ENCODE data around the gene CPSF4.
A peak's percentile ranks its signal among the peaks of the same experiment; 100 is the strongest.

Gene CPSF4

DNA sequence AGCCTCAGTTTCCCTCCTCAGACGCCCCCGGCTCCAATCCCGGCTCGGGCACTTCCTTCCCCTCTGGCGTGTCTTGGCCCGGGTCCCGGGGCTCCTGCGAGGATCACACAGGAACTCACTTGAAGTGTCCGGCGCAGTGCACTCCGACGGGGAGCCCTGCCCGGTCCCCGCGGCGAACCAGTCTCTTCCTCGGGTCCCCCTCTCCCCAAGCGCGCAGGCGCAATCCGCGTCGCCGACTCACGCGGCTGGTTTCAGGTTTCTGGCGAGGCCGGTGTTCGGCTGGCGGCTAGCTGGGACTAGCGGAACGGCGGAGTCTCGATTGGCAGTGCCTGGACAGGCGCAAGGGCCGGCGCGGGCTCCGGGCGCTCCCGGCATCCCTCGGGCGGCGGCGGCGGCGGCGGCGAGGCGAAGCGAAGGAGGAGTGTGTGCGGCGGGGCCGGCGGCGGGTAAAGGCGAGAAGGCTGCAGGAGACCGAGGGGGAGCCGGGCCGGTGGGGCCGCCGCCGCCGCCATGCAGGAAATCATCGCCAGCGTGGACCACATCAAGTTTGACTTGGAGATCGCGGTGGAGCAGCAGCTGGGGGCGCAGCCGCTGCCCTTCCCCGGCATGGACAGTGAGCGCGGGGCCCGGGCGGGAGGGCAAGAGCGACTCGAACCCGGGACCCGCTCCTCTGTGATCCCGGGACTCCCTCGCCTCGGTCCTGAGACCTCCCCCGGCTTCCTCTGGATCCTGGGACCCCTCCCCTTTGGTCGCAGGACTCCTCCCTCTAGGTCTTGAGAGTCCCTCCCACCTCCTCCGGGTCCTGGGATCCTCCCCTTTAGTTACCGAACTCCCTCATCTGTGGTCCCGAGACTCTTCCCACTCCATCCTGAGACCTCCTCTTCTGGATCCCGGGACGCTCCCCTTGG is at the start of gene CPSF4, which contains the start of gene PTCD1:
CPSF4 (plus strand) TSS at position 371 of the 908 bp plus-strand sequence; CDS start at position 511, 140 bp downstream.
PTCD1 (minus strand) TSS at position 226 of the 908 bp plus-strand sequence. CDS start 3,556 bp downstream, outside the sequence.
- DNase-seq (ENCODE audit: low spot score): peak; percentile 99

DNA sequence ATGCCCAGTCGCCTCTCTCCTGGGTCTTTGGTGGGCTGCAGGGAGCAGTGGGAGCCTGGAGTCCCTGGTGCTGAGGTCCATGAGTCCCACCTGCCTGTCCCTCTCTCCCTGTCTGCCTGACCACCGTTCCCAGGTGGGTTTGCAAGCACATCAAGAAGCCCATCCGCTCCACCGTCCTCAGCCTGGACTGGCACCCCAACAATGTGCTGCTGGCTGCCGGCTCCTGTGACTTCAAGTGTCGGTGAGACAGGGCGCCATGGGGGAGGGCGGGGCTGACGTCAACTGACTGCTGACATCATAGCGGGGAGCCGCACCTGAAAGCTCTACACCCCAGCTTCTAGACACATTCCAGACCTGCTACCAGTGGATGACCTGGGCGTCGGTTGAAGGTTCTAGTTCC is 49.0 kb upstream of the CPSF4 start:
- DNase-seq (ENCODE audit: low spot score): no peak

DNA sequence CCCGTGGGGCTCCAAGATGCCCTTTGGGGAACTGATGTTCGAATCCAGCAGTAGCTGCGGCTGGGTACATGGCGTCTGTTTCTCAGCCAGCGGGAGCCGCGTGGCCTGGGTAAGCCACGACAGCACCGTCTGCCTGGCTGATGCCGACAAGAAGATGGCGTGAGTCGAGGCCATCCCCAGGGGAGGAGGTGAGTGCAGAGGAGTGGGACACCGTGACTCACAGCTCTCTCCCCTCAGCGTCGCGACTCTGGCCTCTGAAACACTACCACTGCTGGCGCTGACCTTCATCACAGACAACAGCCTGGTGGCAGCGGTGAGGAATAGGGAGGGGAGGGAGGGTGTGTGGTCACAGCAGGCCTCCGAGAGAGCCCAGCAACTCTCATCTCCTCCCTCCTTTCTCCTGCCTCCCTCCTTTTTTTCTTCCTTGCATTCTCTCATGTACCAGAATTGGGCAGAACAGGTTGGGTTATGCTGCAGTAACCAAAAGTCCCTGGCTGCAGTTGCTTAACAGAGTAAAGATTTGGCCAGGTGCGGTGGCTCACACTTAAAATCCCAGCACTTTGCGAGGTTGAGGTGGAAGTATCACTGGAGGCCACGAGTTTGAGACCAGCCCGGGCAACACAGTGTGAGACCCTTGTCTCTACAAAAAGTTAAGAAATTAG is 47.7 kb upstream of the CPSF4 start:
- no peak for DNase-seq (ENCODE audit: low spot score)

DNA sequence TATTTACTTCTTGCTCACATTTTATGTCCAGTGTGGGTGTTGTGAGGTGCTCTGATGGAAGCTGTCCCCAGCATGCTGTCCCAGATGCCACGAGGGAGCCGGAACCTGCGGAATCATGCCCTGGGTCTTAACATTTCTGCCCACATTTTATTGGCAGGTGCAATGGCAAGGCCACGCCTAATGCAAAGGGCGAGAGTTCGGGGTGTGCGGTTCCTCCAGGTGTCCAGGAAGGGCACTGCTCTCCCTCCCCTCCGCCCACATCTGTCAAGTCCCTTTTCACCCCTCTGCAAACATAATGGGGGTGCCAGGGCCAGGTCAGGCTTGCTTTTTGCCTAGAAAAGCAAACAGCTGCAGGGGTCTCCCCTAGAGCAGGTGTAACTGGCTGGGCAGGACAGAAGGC is 46.7 kb upstream of the CPSF4 start:
- no peak for DNase-seq (ENCODE audit: low spot score)

DNA sequence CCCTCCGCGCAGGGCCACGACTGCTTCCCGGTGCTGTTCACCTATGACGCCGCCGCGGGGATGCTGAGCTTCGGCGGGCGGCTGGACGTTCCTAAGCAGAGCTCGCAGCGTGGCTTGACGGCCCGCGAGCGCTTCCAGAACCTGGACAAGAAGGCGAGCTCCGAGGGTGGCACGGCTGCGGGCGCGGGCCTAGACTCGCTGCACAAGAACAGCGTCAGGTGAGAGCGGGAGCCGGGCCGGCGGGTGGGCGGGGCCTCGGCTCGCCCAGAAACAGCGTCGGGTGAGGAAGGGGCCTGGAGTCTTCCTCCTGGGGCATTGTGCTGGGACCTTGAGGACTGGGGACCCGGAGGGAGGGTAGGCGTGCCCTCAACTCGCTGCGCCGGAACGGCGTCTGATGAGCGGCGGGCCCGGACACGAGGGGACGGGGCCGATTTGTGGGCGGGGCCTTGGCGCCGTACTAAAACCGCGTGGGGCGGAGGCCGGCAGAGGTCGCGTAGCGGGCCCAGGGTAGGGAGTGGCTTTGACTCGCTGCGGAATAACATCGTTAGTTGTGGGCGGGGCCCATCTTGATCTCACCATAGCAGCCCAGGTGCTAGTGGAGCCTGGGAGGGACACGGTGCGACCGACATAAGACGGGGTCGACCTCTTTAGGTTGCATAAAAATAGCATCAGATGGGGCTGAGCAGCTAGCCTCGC is 45.9 kb upstream of the CPSF4 start:
- DNase-seq (ENCODE audit: low spot score): peak; percentile 52

DNA sequence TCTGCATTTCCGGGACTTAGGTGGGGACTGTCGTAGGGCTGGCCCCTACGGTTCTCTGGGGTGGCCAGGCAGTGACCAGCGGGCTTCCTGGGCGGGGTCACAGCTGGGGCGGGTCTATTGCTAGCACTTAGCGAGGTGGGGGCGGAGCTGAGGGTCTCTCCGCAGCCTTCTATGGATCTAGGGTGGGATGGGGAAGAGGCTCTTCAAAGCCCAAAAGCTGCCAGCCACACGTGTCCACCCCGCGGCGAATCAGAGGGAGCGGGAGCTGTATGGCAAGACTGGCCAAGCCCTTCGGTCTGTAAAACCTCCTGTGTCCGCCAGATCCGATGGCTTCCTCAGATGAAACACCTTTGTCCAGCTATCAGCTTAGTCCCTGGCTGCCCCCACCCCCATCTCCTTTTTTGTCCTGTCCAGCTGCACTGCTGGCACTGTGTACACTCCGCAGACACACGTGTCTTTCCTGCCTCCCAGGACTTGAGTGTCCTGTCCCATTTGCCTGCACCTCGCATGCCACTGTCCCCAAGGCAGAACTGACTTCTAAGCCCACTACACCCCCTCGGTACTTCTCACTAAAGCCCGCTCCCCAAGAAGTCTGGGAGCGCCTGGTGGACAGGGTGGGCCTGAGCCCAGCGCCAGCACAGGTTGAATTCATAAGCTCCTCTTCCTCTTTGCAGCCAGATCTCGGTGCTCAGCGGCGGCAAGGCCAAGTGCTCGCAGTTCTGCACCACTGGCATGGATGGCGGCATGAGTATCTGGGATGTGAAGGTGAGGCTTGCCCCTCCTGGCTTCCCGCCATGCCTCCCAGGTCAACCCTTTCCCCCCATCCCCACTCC is 45.2 kb upstream of the CPSF4 start:
- no peak for DNase-seq (ENCODE audit: low spot score)

DNA sequence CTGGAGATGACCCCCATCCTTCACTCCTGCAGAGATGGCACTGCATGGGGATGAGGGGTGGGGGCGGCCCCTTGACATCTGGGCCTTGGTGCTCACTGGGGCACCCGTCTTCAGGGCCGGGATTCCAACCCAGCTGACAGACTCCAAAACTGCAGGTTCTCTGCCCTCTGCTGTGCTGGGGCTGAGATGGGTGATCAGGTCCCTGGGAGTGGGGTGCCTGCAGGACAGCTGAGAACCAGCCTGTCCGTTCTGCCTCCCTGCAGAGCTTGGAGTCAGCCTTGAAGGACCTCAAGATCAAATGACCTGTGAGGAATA is 44.6 kb upstream of the CPSF4 start:
- no peak for DNase-seq (ENCODE audit: low spot score)

DNA sequence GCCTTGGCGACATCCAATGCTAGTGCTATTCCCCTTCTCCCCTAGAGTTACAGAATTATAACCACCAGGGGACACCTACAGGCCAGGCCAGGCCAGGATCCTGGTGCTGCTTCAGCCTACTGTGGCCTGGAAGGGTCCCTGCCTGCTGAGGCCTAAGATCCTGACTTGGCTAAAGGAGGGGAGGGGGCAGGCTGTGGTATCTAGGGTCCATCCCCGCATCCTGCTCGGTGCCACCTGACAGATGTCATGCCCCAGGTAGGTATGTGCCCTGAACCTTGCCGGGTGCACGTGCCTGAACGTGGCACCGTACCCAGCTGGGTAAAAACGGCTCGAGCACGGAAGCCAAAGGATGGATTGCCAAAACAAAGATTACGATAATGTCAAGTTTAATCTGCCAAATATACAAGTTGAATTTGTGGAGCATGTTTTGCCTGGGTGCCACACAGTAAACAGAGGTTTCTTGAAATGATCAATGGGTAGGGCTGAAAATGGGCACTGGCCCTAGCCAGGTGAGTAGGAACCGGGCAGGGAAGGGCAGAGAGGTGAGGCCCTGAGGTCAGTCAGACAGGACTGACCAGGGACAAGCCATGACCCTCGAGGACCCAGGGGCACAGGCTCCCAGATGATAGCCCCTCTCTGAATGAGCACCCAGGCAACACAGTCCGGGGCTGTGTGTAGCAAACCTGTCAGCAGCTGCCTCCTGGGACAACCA is 43.0 kb upstream of the CPSF4 start:
- no peak for DNase-seq (ENCODE audit: low spot score)

DNA sequence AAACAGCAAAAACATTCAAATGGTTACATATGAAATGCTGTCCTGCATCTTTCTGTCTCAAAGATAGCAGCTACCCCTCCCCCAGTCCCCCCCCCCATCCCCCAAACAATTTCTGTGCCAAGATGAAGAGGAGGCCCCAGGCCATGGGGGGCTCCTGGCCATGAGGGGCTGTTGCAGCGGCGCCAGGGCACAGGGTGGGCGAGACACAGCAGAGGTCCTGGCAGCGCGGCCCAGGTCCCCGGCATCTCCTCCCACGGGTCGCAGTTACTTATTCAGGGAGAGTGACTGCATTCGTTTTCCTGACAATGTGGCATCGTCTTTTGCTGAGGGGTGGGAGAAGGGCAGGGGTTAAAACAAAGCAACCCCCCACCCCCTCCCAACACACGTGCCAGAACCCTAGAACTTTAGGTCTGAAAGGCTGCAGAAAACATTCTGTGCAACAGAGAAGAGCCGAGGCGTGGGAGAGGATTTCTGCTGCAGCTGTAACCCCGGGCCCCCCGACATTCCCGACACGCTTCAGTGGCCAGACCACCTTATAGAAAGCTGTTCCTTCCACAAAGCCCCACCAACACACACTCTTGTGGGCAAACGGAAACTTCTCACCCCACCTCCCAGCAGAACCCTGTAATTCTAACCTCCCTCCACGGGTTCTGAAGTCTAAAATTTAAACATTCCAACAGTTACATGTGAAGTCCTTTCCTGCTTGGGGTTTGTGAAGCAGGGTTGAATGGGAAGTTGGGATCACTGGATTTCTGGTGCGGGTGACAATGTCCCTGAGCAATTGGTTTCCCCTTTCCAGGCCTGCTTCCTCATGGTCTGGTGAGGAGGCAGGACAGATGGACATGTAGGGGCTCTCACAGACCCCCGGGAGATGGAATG is 42.1 kb upstream of the CPSF4 start:
- no peak for DNase-seq (ENCODE audit: low spot score)

DNA sequence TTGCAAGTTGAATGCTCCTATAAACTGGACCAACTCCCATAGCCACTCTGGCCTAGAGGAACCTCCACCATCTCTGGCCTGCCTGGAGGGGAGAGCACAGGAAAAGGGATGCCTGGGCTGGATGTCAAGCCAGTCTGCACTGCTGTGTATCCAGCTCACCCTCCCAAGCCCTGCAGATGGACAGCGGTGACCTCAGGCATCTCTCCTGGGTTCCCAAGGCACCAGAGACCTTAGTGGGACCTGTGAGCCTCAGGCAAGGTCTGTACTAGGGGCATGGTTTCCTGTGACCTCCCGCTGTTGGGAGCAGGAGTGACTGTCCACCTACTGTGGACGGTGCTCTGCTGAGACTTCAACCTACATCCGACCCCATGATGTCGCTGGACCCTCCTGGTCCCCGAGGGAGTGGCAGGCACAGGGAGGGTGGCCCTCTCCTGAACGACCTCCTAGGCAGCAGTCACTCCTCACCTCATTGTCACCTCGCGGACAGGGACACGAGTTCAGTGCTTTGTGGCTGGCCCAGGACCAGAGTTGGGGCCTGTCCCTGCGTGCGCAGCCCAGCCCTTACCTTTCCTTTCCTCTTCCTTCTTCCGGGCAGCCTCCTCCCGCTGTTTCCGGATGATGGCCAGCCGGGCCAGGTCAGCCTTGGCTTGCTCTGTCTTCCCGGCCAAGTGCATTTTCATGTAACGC is 41.3 kb upstream of the CPSF4 start:
- DNase-seq (ENCODE audit: low spot score): no peak

DNA sequence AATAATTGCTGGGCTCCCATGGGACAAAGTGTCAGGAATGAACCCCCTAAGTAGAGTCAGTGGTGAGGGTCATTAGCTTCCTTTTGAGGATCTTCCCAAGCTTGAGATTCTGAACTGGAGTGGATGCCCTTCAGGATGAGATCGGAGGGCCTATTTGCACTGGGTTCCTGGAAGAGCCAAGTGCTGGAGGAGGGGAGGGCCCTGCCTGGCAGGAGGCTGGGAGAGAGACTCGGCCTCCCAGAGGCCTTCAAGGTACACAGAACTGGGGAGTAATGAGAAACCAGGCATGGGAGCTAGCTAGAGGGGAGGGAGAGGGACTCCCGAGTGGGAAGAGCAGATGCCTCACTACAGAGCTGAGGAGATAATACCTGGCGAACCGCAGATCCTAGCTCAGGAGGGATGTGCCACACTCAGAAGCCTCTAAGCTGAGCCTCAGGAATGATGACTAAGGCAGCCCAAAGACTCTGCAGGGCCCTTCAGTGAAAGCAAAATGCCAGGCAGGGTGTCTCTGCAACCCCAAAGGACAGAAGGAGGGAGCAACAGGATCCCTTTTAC is 39.8 kb upstream of the CPSF4 start:
- no peak for DNase-seq (ENCODE audit: low spot score)

DNA sequence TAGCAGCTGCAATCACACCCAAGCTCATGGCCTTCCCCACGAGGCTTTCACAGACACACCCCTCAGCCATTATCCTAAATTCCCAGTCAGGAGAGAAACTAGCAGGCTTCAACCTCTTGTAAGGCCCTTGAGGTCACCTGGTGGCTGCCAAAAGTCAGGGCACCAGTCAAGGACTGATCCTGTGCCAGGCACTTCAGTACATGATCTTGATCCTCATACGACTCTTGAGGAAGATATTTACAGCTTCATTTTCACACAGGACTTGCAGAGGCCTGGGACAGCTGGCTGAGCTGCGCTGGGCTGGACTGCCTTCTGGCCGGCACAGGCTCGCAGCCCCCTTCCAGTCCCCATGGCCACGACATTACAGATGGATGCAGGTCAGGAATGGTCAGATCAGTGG is 39.1 kb upstream of the CPSF4 start:
- no peak for DNase-seq (ENCODE audit: low spot score)

DNA sequence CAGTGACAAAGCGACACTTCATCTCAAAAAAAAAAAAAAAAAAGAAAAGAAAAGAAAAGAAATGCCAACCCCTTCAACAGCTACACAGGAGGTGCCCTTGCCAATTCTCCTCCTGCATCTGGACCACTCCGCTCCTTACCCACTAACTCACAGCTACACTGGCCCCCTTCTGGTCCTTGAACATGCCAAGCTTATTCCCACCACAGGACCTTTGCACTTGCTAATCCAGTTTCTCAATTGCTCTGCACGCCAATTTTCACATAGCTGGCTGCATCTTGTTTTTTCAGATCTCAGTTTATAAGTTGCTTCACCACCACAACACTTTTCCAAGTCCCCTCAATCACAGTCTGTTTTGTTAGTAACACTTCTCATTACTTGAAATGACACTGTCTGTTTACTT is 35.9 kb upstream of the CPSF4 start:
- DNase-seq (ENCODE audit: low spot score): no peak

DNA sequence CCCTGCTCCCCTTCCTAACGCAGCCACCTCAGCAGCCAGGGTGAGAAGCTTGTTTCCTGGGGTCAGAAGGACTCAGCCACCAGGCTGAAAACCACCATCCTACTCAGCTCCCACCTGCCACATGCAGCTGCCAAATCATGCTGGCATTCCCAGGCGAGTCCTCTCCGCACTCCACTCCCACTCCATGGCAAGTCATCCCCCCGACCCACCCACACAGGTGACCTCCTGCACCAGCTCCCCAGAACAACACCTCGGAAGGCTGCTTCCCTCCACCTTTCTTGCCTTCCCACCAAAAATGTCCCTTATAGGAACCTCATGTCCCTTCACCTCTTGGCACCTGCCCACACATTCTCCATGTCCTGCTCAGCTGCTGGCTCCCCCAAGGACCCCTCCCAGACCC is 35.0 kb upstream of the CPSF4 start:
- DNase-seq (ENCODE audit: low spot score): no peak

DNA sequence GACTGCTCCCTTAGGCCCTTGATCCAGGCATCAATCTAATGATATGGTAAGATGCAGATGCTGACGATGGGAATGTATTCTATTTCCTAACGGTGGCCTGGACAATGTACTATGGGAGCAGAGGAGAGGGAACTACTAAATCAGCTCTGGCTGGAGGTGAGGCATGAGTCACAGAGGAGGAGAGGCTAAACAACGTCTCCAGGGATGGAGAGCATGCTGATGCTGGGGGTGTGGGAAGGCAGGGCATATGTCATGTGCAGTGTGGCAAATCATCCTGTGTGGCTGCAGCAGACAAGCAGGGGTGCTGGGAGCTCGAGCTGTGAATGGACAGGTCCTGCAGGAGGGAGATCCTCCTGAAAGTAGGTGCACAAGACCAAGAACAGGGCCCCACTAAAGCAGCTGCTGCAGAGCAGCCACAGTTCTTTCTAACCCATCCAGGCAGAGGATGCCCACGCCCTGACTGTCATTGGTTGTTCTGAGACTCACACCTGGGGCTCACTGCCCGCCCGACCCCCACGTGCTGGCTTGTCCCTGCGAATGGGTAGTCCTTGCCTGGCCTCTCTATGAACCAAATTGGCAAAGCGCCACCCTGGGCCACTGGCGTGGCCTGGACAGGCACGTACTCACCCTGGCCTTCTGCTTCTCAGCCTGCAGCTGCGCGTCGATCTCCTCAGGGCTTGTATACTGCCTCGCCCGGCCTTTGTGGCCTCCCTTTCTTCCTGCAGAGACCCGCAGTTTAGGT is 34.3 kb upstream of the CPSF4 start:
- DNase-seq (ENCODE audit: low spot score): no peak

DNA sequence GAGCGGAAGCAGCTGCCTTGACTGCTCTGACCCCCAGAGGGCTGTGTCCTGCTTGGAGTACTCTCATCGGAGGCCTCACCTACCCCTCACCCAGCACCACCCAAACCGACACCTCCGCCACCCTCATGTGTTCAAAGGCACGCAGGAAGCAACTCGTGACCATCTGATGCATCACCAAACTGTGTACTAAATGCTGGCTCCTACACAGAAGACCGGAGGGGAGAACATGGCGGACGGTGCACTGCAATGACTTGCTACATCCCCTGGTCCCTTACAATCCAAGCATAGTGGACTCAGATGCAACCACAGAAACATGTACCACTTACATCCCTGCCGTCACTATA is 33.8 kb upstream of the CPSF4 start:
- DNase-seq (ENCODE audit: low spot score): no peak

DNA sequence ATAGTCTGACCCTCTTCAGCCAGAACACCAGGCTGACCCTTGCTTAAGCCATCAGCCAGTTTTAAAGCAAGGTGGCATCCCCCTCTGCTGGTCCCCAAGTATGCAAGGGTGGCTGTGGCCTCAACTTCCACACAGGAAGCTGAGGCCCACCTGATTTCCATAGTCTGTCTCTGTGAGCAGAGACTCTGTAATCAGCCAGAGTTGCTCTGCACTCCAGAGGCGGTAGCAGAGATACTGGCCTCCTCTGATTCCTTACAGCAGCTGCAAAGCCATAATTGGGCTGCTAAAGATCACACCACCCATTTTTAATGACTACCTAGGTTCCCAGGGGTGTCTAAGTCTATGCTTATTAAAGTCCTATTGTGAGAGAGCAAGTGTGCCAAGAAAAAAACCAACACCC is 32.2 kb upstream of the CPSF4 start:
- DNase-seq (ENCODE audit: low spot score): no peak

DNA sequence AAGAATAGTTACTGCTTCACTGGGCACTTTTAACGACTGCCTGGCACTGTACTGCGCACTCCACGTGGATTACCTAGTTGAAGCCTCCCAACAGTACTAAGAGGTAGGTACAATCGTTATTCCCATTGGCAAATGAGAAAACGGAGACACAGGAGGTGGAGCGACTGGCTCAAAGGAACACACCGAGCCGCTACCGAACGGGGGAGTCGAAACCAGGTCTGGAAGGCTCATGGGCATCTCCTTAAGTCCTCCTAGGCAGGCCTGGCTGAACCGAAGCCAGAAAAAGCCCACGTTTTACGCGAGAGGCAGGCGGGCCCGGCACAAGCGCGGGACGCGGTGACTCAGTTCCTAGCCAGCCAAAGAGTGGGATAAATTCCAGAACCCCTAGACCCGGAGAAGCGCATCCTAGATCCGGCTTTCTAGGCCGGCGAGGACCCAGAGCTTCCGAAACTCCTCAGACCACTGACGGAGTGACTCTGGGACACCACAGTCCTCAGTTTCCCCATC is 30.8 kb upstream of the CPSF4 start:
- peak; percentile 65 for DNase-seq (ENCODE audit: low spot score)

All from LoVo (cell line).